Fibroblast of lung (primary cell): Measurements from ENCODE around the gene GNB1L. TPM values are rescaled to one million over a fixed set of nuclear protein-coding genes. Genes with fewer than 3 reads are reported as not detected.
A peak's percentile ranks its signal among the peaks of the same experiment; 100 is the strongest.

Source experiments
- DNase-seq, 2 donors: peaks; one replicate each; pipeline versions ENCODE4 v3.0.0 to v3.0.0-alpha.2; 2010; ENCODE audit warnings: low read depth in 2 of 2
- H2AFZ ChIP-seq: 2 replicates; pipeline ENCODE4 v1.5.1; 2012; ENCODE audit warnings: low read length, control low read depth, inconsistent platforms
- H3K27ac ChIP-seq: 2 replicates; pipeline ENCODE4 v1.5.1; 2011; ENCODE audit warnings: low read length, control low read depth; ENCODE audit not compliant: insufficient read depth
- H3K27me3 ChIP-seq: 2 replicates; pipeline ENCODE4 v1.5.1; 2011; ENCODE audit warnings: mild to moderate bottlenecking, low read length; ENCODE audit not compliant: control insufficient read depth, insufficient read depth
- H3K36me3 ChIP-seq: 2 replicates; pipeline ENCODE4 v1.5.1; 2011; ENCODE audit warnings: low read length; ENCODE audit not compliant: control insufficient read depth, insufficient read depth
- H3K4me1 ChIP-seq: 2 replicates; pipeline ENCODE4 v1.5.1; 2011; ENCODE audit warnings: low read length; ENCODE audit not compliant: control insufficient read depth, insufficient read depth; ENCODE audit errors: extremely low read depth
- H3K4me2 ChIP-seq: 2 replicates; pipeline ENCODE4 v1.5.1; 2011; ENCODE audit warnings: low read length, control low read depth; ENCODE audit not compliant: insufficient read depth; ENCODE audit errors: extremely low read depth
- H3K4me3 ChIP-seq, 4 experiments: fragments of 200-600 bp in 1 of 4; sonication (generic) in 1 of 4; replicated peaks in 1 of 4; 2 replicates each; pipeline ENCODE4 v1.5.1; 2011 to 2016; ENCODE audit warnings: low read length in 4 of 4, low read depth in 3 of 4, mild to moderate bottlenecking in 3 of 4, control low read depth in 2 of 4, inconsistent platforms in 1 of 4, mixed read lengths in 1 of 4; ENCODE audit not compliant: insufficient read depth in 1 of 4; ENCODE audit errors: control extremely low read depth in 1 of 4
- H3K79me2 ChIP-seq: 2 replicates; pipeline ENCODE4 v1.5.1; 2012; ENCODE audit warnings: mild to moderate bottlenecking, low read length, inconsistent platforms; ENCODE audit not compliant: control insufficient read depth, insufficient read depth
- H3K9ac ChIP-seq: 2 replicates; pipeline ENCODE4 v1.5.1; 2011; ENCODE audit warnings: mild to moderate bottlenecking, low read length, control low read depth; ENCODE audit not compliant: insufficient read depth
- H3K9me3 ChIP-seq: 2 replicates; pipeline ENCODE4 v1.5.1; 2012; ENCODE audit warnings: low read depth, low read length; ENCODE audit not compliant: control insufficient read depth, insufficient read depth
- H4K20me1 ChIP-seq: 2 replicates; pipeline ENCODE4 v1.5.1; 2011; ENCODE audit warnings: low read length; ENCODE audit not compliant: control insufficient read depth, insufficient read depth; ENCODE audit errors: extremely low read depth
- CTCF ChIP-seq, 2 donors: IDR thresholded peaks in 1 of 2; conservative IDR thresholded peaks in 1 of 2; 1 replicate in 1 of 2; 2 replicates in 1 of 2; pipeline ENCODE4 v1.5.1; 2011 to 2012; ENCODE audit warnings: low read length in 2 of 2, control low read depth in 1 of 2, inconsistent platforms in 1 of 2, low read depth in 1 of 2, mild to moderate bottlenecking in 1 of 2
- EZH2 ChIP-seq: IDR thresholded peaks from 2 replicates; pipeline ENCODE4 v1.5.1; 2012; ENCODE audit warnings: low read length, control low read depth, mild to moderate bottlenecking; ENCODE audit errors: missing control alignments
- polyA plus RNA-seq, 2 donors: library from polyadenylated mRNA; depleted of rRNA in 1 of 2; stranded (reverse) in 1 of 2; unstranded in 1 of 2; fragments of >200 nt; gene quantifications; 2 replicates each; pipeline ENCODE4 v1.2.1, GENCODE V29; 2011 to 2012; ENCODE audit warnings: missing spikeins in 1 of 2
- total RNA-seq: library from RNA; depleted of rRNA; stranded (reverse); fragments of >200 nt; gene quantifications from 2 replicates; pipeline ENCODE4 v1.2.1, GENCODE V29; 2014

GNB1L gene
- total and polyA plus RNA-seq, 2 donors (not counting 1 experiment from before 2014, with no cell fraction given), result 1.4 to 7.8 TPM

- H3K4me3 ChIP-seq, result no peak overlapping the region
- H4K20me1 ChIP-seq, result no peaks in the 10 kb centered on the region
- no peaks in the 10 kb centered on the region for H3K36me3 ChIP-seq
- H3K4me2 ChIP-seq, result no peak overlapping the region
- H3K9ac ChIP-seq, result no peak overlapping the region
- H3K27ac ChIP-seq, result no peak overlapping the region
- H3K9me3 ChIP-seq, result no peaks in the 10 kb centered on the region
- DNase-seq, result no peak
- H3K79me2 ChIP-seq, result no peaks in the 10 kb centered on the region
- H3K4me1 ChIP-seq, result no peaks in the 10 kb centered on the region
- H3K27me3 ChIP-seq, result no peaks in the 10 kb centered on the region
- H2AFZ ChIP-seq, result no peak overlapping the region
- TF ChIP-seq EZH2 (no peak), CTCF (conservative IDR thresholded peaks at IDR 0.05 in 1 of 2, IDR thresholded peaks at IDR 0.05 in 1 of 2; ENCODE audit: low read depth in 1 of 2, low read length in 2 of 2) (no peak)
Observed at GRCh38 chr22:19831016-19831415, 23.7 kb downstream of the GNB1L start.

- TF ChIP-seq EZH2 (no peak), CTCF (conservative IDR thresholded peaks at IDR 0.05 in 1 of 2, IDR thresholded peaks at IDR 0.05 in 1 of 2; ENCODE audit: low read depth in 1 of 2, low read length in 2 of 2) (no peak)
- no peak overlapping the region for H3K9ac ChIP-seq
- no peaks in the 10 kb centered on the region for H3K4me1 ChIP-seq
- peaks cover 2% of the 10 kb centered on the region for H3K36me3 ChIP-seq
- DNase-seq, result no peak
- no peaks in the 10 kb centered on the region for H3K27me3 ChIP-seq
- H3K79me2 ChIP-seq, result no peaks in the 10 kb centered on the region
- no peaks in the 10 kb centered on the region for H4K20me1 ChIP-seq
- H2AFZ ChIP-seq, result no peak overlapping the region
- H3K4me2 ChIP-seq, result no peak overlapping the region
- H3K9me3 ChIP-seq, result no peaks in the 10 kb centered on the region
- H3K27ac ChIP-seq, result no peak overlapping the region
- H3K4me3 ChIP-seq, result no peak overlapping the region
Observed at GRCh38 chr22:19828035-19828401, 26.7 kb downstream of the GNB1L start.

- H3K27ac ChIP-seq, result no peak overlapping the region
- no peaks in the 10 kb centered on the region for H3K9me3 ChIP-seq
- no peaks in the 10 kb centered on the region for H3K4me1 ChIP-seq
- peaks cover 2% of the 10 kb centered on the region for H3K36me3 ChIP-seq
- no peaks in the 10 kb centered on the region for H3K27me3 ChIP-seq
- no peaks in the 10 kb centered on the region for H4K20me1 ChIP-seq
- peak in 1 of 2 donors; percentile 44 for DNase-seq
- no peaks in the 10 kb centered on the region for H3K79me2 ChIP-seq
- no peak overlapping the region for H3K9ac ChIP-seq
- no peak overlapping the region for H2AFZ ChIP-seq
- H3K4me2 ChIP-seq, result no peak overlapping the region
- TF ChIP-seq CTCF (conservative IDR thresholded peaks at IDR 0.05 in 1 of 2, IDR thresholded peaks at IDR 0.05 in 1 of 2; ENCODE audit: low read depth in 1 of 2, low read length in 2 of 2) (no peak), EZH2 (no peak)
- H3K4me3 ChIP-seq, result no peak overlapping the region
Observed at GRCh38 chr22:19827341-19828034, 27.2 kb downstream of the GNB1L start.
